Endothelial cell of umbilical vein (primary cell): ENCODE measurements around the gene MBOAT2. TPM values are rescaled to one million over a fixed set of nuclear protein-coding genes. Genes with fewer than 3 reads are reported as not detected.

Experiments
- BruUV-seq: library from RNA; stranded (reverse); fragments of 400-500 nt; replicated peaks from 2 replicates; lab custom pipeline; 2021; lab: Mats Ljungman, UMichigan
- CTCF ChIA-PET: fragments of 300-600, 350-600 bp; sonication (Branson Sonifier 250); formaldehyde crosslinking; loops from one replicate; lab custom pipeline; 2021; ENCODE audit warnings: antibody characterized with exemption, inconsistent platforms; lab: Charles Lee
- POLR2A ChIA-PET: fragments of 300-600, 350-600 bp; sonication (Branson Sonifier 250); formaldehyde crosslinking; loops from one replicate; lab custom pipeline; 2021; ENCODE audit warnings: antibody characterized with exemption, inconsistent platforms; lab: Charles Lee
- DNase-seq: peaks from one replicate; pipeline ENCODE4 v3.0.0-alpha.2; 2011; ENCODE audit warnings: low read depth, low spot score
- FAIRE-seq: peaks from 2 replicates; lab custom pipeline; 2011; peaks lifted over from hg19 to GRCh38; lab: Jason Lieb, UNC
- H2AFZ ChIP-seq: 2 replicates; pipeline ENCODE4 v1.6.0; 2012; ENCODE audit warnings: low read depth, low read length, control low read depth, inconsistent platforms
- H3K27ac ChIP-seq: 2 replicates; pipeline ENCODE4 v1.5.1; 2011; ENCODE audit warnings: low read depth, mild to moderate bottlenecking, control low read depth, low read length, moderate library complexity; ENCODE audit not compliant: insufficient read depth
- H3K27me3 ChIP-seq, 2 experiments: 2 replicates each; pipeline versions ENCODE4 v1.6.0 to v1.6.1; 2011; ENCODE audit warnings: low read length in 2 of 2, mixed read lengths in 1 of 2; ENCODE audit not compliant: control insufficient read depth in 2 of 2, insufficient read depth in 2 of 2
- H3K36me3 ChIP-seq, 2 experiments: 2 replicates in 1 of 2; 3 replicates in 1 of 2; pipeline ENCODE4 v1.5.1; 2011; ENCODE audit warnings: low read length in 2 of 2, mild to moderate bottlenecking in 1 of 2, moderate library complexity in 1 of 2; ENCODE audit not compliant: control insufficient read depth in 2 of 2, insufficient read depth in 2 of 2; ENCODE audit errors: extremely low read depth in 1 of 2
- H3K4me1 ChIP-seq: 3 replicates; pipeline ENCODE4 v1.5.1; 2011; ENCODE audit warnings: mild to moderate bottlenecking, low read length; ENCODE audit not compliant: control insufficient read depth, insufficient read depth; ENCODE audit errors: extremely low read depth
- H3K4me2 ChIP-seq: 2 replicates; pipeline ENCODE4 v1.6.1; 2011; ENCODE audit warnings: low read length, control low read depth, mixed read lengths; ENCODE audit not compliant: insufficient read depth
- H3K4me3 ChIP-seq, 3 experiments: fragments of 200-600 bp in 1 of 3; sonication (generic), shearing (Covaris generic) in 1 of 3; replicated peaks in 1 of 3; 2 replicates each; pipeline ENCODE4 v1.5.1; 2011 to 2016; ENCODE audit warnings: control low read depth in 3 of 3, low read length in 3 of 3, mild to moderate bottlenecking in 2 of 3, inconsistent platforms in 1 of 3, low read depth in 1 of 3, moderate library complexity in 1 of 3; ENCODE audit not compliant: insufficient read depth in 1 of 3
- H3K79me2 ChIP-seq: 2 replicates; pipeline ENCODE4 v1.6.0; 2012; ENCODE audit warnings: low read length, inconsistent platforms; ENCODE audit not compliant: control insufficient read depth, insufficient read depth
- H3K9ac ChIP-seq: replicated peaks from 2 replicates; pipeline ENCODE3; 2011; ENCODE audit warnings: low read length, control low read depth; ENCODE audit not compliant: insufficient read depth; ENCODE audit errors: extremely low read depth
- H3K9me1 ChIP-seq: replicated peaks from 3 replicates; pipeline ENCODE4 v1.6.0; 2011; ENCODE audit warnings: mild to moderate bottlenecking, low read length; ENCODE audit not compliant: control insufficient read depth, insufficient read depth; ENCODE audit errors: extremely low read depth
- H3K9me3 ChIP-seq: replicated peaks from 2 replicates; pipeline ENCODE4 v1.5.1; 2012; ENCODE audit warnings: low read length, inconsistent platforms; ENCODE audit not compliant: control insufficient read depth, insufficient read depth
- H4K20me1 ChIP-seq: replicated peaks from 2 replicates; pipeline ENCODE3; 2011; ENCODE audit warnings: mild to moderate bottlenecking, low read length; ENCODE audit not compliant: control insufficient read depth, insufficient read depth; ENCODE audit errors: extremely low read depth
- CTCF ChIP-seq, 2 donors: IDR thresholded peaks; 1 replicate in 1 of 2; 2 replicates in 1 of 2; pipeline ENCODE4 v1.5.1; 2011; ENCODE audit warnings: low read length in 2 of 2, mild to moderate bottlenecking in 2 of 2, moderate library complexity in 2 of 2, control low read depth in 1 of 2, inconsistent platforms in 1 of 2, low read depth in 1 of 2; ENCODE audit not compliant: insufficient read depth in 1 of 2; ENCODE audit errors: extremely low read depth in 1 of 2
- EZH2 ChIP-seq: IDR thresholded peaks from 2 replicates; pipeline ENCODE4 v1.6.1; 2012; ENCODE audit warnings: borderline replicate concordance, low read depth, mild to moderate bottlenecking, moderate library complexity, low read length, inconsistent platforms; ENCODE audit not compliant: severe bottlenecking
- FOS ChIP-seq: IDR thresholded peaks from 2 replicates; pipeline ENCODE4 v1.6.1; 2011; ENCODE audit warnings: mild to moderate bottlenecking, low read length, moderate library complexity, borderline replicate concordance; ENCODE audit not compliant: insufficient read depth
- GATA2 ChIP-seq: IDR thresholded peaks from 2 replicates; pipeline ENCODE4 v1.7.0; 2011; ENCODE audit warnings: low read depth, mild to moderate bottlenecking, moderate library complexity, mixed read lengths, low read length; ENCODE audit not compliant: insufficient read length, insufficient read depth
- JUN ChIP-seq: IDR thresholded peaks from 2 replicates; pipeline ENCODE4 v1.6.1; 2011; ENCODE audit warnings: borderline replicate concordance, low read depth; ENCODE audit not compliant: insufficient read length, insufficient read depth
- MAX ChIP-seq: IDR thresholded peaks from 2 replicates; pipeline ENCODE4 v1.6.1; 2011; ENCODE audit not compliant: insufficient read depth, insufficient read length
- MYC ChIP-seq: IDR thresholded peaks from one replicate; pipeline ENCODE4 v1.6.1; 2011; ENCODE audit warnings: mild to moderate bottlenecking, low read depth, low read length
- POLR2A ChIP-seq: IDR thresholded peaks from 2 replicates; pipeline ENCODE4 v1.6.1; 2012; ENCODE audit warnings: low read depth, mild to moderate bottlenecking, control low read depth, low read length
- POLR2AphosphoS5 ChIP-seq: IDR thresholded peaks from 2 replicates; pipeline ENCODE4 v1.6.1; 2012; ENCODE audit warnings: low read depth, mild to moderate bottlenecking, control low read depth, low read length, moderate library complexity; ENCODE audit not compliant: insufficient read depth
- dilution Hi-C: fragments of 300-500 bp; cut with MboI; formaldehyde crosslinking; loops from one replicate; pipeline ENCODE4 v1.15.0; 2019; ENCODE audit warnings: low sequenced_read_pairs; ENCODE audit not compliant: extremely low pct_ligation_motif_present
- intact Hi-C: fragments of 100-400 bp; cut with micrococcal nuclease; formaldehyde crosslinking; loops from one replicate; pipeline ENCODE4 v1.10.0; 2022
- polyA plus RNA-seq, 4 experiments: library from polyadenylated mRNA; depleted of rRNA in 3 of 4; stranded (reverse) in 3 of 4; unstranded in 1 of 4; fragments of >200 nt; gene quantifications; 2 replicates each; pipeline versions ENCODE4 v1.2.1 to v1.2.3, GENCODE V29; 2011 to 2012; ENCODE audit warnings: missing spikeins in 1 of 4
- total RNA-seq: library from RNA; stranded (reverse); gene quantifications from 2 replicates; pipeline ENCODE4 v1.2.3, GENCODE V29; 2021

The MBOAT2 gene
- total and polyA plus RNA-seq, 2 donors (not counting 3 experiments of a cell fraction or from before 2014, with no cell fraction given) = 10.9 to 22.1 TPM

- dilution Hi-C loops (no loop called here), intact Hi-C loops (no loop called here)
- no peak for FAIRE-seq
- no peaks in the 10 kb centered on the region for H3K4me1 ChIP-seq
- H3K36me3 ChIP-seq = no peaks in the 10 kb centered on the region
- H3K4me2 ChIP-seq = no peak overlapping the region
- CTCF ChIA-PET = no interaction called here
- H3K27me3 ChIP-seq = peaks cover 0 to 3% of the 10 kb centered on the region in 2 experiments
- no peaks in the 10 kb centered on the region for H3K9me1 ChIP-seq
- H3K9me3 ChIP-seq = no peaks in the 10 kb centered on the region
- DNase-seq = no peak
- BruUV-seq = no TSS peak
- POLR2A ChIA-PET = no interaction called here
- no peak for TF ChIP-seq GATA2
- no peak for TF ChIP-seq MYC
- TF ChIP-seq POLR2AphosphoS5 = no peak
- no peak for TF ChIP-seq EZH2
- no peak for TF ChIP-seq FOS
- no peak for TF ChIP-seq JUN
- TF ChIP-seq POLR2A = no peak
- no peak for TF ChIP-seq MAX
- no peak for TF ChIP-seq CTCF (IDR thresholded peaks at IDR 0.05; ENCODE audit: extremely low read depth in 1 of 2, insufficient read depth in 1 of 2, low read depth in 1 of 2, low read length in 2 of 2)
- no peaks in the 10 kb centered on the region for H3K79me2 ChIP-seq
- H3K4me3 ChIP-seq = no peak overlapping the region
- no peak overlapping the region for H3K27ac ChIP-seq
- H3K9ac ChIP-seq = no peak overlapping the region
- H2AFZ ChIP-seq = no peak overlapping the region
- no peaks in the 10 kb centered on the region for H4K20me1 ChIP-seq
These were observed 33.7 kb upstream of the MBOAT2 start for GRCh38 chr2:9037166-9037565.
